B cell (primary cell): ENCODE data around the gene MYO9B.

Experiments used
- CTCF ChIP-seq: fragments of 200-600 bp; IDR thresholded peaks from one replicate; pipeline ENCODE4 v1.8.0; 2022; ENCODE audit warnings: antibody characterized with exemption, mild to moderate bottlenecking
- EZH2 ChIP-seq: IDR thresholded peaks from 2 replicates; pipeline ENCODE4 v1.6.1; 2012; ENCODE audit warnings: borderline replicate concordance, low read depth, mild to moderate bottlenecking, moderate library complexity, low read length; ENCODE audit not compliant: insufficient read depth, poor library complexity, severe bottlenecking

DNA sequence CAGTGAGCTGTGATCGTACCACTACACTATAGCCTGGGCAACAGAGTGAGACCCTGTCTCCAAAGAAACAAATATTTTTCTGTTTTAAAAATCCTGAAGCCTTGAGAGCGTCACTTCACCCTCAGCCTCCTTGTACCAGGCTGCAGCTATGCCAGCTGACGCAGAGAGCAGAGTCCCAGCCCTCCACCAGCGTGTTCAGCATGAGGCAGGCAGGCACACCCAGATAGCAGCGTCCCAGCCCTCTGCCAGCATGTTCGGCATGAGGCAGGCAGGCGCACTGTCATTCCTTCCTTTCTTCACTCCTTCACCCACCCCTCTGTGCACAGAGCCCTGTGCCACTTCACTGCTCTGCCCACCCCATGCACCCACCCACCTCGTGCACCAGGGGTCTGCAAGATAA lies 96.3 kb downstream of the MYO9B start:
- TF ChIP-seq CTCF (no peak), EZH2 (no peak)
